GM21619 (cell line): ENCODE data around the gene ARHGEF17.
A peak's percentile ranks its signal among the peaks of the same experiment; 100 is the strongest.

Experiments
- ATAC-seq: cut with Tn5 transposase; IDR thresholded peaks from one replicate; pipeline ENCODE4 v1.9.1; 2021; ENCODE audit not compliant: unreplicated experiment

Gene ARHGEF17

GRCh38 chr11:73291196-73291595 is 16.9 kb upstream of the ARHGEF17 start:
- no peak for ATAC-seq

- ATAC-seq: no peak
Observed at GRCh38 chr11:73291781-73292524, 16.1 kb upstream of the ARHGEF17 start.

DNA sequence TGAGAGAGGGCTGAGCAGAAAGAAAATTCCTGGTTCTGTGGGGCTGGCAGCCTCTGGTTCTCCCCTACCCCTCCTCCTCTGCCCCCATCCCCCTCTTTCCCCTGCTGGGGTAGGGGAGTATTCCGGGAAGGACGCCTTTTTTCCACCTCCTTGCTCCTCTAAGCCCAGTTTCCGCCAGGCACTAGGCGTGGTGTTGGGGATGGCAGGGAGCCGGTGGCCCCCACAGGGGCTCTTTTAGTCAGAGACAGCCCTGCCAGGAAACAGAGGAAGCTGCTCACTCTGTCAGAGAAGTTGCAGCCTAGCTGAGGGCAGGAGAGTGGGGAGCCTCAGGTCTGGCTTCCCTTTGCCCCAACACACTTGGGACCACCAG is 15.6 kb upstream of the ARHGEF17 start:
- ATAC-seq: no peak

- no peak for ATAC-seq
Observed at GRCh38 chr11:73293356-73293936, 14.6 kb upstream of the ARHGEF17 start.

DNA sequence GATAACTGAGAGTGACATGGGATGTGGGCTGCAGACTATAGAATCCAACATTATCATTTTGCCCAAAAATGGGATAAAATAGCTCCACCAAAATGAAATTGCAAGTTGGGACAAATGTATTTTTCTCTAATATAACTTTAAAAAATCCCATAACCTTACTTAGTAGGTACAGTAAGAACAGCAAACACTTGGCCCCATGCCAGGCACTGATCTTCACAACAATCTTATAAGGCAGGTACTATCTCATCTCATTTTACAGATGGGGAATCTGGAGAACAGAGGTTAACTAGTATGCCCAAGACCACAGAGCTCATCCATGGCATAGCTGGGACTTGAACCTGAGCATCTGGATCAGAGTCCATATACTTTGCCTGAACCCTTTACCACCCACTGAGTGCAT is 13.5 kb upstream of the ARHGEF17 start:
- ATAC-seq: no peak

- ATAC-seq: no peak
Observed at GRCh38 chr11:73295241-73295995, 12.7 kb upstream of the ARHGEF17 start.

GRCh38 chr11:73295996-73296318 is 12.1 kb upstream of the ARHGEF17 start:
- ATAC-seq: no peak

GRCh38 chr11:73296501-73297230 is 11.4 kb upstream of the ARHGEF17 start:
- no peak for ATAC-seq

DNA sequence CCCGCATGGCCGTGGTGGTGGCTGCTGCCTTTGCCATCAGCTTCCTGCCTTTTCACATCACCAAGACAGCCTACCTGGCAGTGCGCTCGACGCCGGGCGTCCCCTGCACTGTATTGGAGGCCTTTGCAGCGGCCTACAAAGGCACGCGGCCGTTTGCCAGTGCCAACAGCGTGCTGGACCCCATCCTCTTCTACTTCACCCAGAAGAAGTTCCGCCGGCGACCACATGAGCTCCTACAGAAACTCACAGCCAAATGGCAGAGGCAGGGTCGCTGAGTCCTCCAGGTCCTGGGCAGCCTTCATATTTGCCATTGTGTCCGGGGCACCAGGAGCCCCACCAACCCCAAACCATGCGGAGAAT is 10.9 kb upstream of the ARHGEF17 start:
- no peak for ATAC-seq

- no peak for ATAC-seq
Observed at GRCh38 chr11:73297702-73298101, 10.4 kb upstream of the ARHGEF17 start.

DNA sequence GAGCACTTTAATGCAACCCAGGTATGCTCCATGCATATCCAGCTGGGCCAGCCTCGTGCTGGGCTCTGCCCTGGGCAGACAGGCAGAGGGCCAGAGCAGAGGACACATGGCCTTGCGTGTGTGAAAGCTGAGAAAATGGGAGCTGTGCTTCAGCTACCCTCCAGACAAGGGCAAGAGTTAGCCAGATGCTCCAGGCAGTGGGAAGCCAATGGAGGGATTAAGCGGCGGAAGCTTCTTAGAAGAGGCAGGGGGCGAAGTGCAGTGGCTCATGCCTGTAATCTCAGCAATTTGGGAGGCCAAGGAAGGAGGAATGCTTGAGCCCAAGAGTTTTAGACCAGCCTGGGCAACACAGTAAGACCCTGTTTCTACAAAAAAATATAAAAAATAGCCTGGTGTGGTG is 9.8 kb upstream of the ARHGEF17 start:
- ATAC-seq: no peak

DNA sequence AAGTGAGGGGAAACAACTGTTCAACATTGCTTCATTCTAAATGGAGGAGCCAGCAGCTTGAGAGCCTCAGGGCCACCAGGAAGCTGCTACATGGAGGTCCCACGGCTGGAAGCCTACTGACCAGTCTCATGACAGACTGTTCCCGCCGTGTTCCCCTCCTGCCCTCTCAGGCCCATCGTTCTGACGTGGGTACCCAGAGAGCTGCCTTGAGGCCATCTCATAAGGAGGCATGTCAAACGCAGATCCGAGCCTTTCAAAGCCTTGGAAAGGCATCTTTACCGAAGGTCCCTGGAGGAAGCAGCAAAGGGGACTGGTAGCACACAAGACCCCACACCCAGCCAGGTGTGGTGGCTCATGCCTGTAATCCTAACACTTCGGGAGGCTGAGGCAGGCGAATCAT is 8.3 kb upstream of the ARHGEF17 start:
- ATAC-seq: no peak

DNA sequence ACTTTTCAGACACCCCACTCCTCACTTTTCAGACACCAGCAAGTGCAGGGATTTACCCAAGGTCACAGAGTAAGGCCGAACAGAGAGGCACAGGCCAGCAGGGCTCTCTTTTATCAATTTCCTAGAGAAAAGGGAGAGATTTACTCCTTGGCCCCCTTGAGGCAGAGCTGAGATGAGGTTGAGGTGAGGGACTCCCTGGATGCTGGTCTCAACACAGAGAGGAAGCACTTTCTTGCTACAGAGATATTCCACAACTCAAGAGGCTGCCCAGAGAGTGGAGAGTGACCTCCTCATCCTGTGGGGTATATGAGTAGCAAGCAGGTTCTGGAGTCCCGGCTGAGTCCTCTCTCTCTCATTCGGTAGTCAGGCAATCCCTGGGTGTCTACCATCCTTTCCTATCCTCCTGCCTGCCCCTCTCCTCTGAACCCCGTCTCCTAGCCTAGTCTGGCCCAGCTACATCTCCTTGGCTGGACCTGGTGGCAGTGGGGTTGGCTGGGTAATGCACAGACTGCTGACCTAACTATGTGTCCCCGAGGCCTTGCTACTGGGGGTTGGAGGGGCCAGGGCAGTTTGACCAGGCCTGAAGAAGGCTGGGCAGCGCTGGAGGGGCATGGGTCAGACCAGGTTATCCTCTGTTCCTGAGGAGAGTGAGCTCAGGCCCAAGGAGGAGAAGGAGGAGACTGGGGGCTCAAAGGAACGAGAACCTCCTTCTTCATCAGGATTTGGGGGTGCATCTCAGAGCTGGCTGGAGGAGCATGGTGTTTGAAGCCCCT is 1.8 kb upstream of the ARHGEF17 start:
- ATAC-seq: no peak

DNA sequence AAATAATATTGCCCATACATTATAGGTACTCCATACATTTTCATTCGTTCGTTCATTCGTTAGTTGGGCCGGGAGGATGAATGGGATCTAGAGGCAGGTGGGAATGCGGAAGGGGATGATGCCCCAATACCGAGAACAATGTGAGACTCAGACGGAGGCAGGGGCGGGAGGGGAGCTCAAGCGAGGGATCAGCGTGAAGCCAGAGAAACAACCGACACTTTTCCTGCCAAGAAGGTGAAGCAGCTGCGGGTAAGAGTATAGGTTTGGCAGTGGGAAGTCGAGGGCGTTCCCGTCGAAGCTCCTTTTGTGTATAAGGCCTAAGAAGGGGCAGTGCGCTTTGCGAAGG is 1.1 kb upstream of the ARHGEF17 start:
- no peak for ATAC-seq

- ATAC-seq: peak; percentile 45
Observed at GRCh38 chr11:73307323-73308002, 613 bp upstream of the ARHGEF17 start.

DNA sequence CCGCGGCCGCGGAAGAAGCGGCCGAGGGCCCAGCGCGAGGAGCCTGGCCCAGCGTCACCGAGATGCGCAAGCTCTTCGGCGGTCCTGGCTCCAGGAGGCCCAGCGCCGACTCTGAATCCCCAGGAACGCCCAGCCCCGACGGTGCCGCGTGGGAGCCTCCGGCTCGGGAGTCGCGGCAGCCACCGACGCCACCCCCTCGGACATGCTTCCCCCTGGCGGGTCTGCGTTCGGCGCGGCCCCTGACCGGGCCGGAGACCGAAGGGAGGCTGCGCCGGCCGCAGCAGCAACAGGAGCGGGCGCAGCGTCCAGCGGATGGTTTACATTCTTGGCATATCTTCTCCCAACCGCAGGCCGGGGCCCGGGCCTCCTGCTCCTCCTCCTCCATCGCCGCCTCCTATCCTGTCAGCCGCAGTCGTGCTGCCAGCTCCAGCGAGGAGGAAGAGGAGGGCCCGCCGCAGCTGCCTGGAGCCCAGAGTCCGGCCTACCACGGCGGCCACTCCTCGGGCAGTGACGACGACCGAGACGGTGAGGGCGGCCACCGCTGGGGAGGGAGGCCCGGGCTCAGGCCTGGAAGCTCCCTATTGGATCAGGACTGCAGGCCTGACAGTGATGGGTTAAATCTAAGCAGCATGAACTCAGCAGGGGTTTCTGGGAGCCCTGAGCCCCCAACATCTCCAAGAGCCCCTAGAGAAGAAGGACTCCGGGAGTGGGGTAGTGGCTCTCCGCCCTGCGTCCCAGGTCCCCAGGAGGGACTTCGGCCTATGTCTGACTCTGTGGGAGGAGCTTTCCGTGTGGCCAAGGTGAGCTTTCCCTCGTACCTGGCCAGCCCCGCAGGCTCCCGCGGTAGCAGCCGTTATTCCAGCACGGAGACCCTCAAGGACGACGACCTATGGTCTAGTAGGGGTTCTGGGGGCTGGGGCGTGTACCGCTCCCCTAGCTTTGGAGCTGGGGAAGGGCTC is 1.2 kb downstream of the ARHGEF17 start:
- no peak for ATAC-seq

DNA sequence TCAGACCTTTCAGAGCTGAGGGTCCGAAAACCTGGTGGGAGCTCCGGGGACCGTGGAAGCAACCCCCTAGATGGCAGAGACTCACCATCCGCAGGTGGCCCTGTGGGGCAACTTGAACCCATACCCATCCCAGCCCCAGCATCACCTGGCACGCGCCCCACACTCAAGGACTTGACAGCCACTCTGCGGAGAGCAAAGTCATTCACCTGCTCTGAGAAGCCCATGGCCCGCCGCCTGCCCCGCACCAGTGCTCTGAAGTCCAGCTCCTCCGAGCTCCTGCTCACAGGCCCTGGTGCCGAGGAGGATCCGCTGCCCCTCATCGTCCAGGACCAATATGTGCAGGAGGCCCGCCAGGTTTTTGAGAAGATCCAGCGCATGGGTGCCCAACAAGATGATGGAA is 2.0 kb downstream of the ARHGEF17 start:
- no peak for ATAC-seq

DNA sequence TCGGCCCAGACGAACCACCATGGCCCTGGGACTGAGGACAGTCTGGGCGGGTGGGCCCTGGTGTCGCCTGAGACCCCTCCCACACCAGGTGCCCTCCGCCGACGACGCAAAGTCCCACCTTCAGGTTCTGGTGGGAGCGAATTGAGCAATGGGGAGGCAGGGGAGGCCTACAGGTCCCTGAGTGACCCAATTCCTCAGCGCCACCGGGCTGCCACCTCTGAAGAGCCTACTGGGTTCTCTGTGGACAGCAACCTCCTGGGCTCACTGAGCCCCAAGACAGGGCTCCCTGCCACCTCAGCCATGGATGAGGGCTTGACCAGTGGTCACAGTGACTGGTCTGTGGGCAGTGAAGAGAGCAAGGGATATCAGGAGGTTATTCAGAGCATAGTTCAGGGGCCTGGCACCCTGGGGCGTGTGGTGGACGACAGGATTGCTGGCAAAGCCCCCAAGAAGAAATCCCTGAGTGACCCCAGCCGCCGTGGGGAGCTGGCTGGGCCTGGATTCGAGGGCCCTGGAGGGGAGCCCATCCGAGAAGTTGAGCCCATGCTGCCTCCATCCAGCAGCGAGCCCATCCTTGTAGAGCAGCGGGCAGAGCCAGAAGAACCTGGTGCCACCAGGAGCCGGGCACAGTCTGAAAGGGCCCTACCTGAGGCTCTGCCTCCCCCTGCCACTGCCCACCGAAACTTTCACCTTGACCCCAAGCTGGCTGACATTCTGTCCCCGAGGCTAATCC is 2.8 kb downstream of the ARHGEF17 start:
- no peak for ATAC-seq

GRCh38 chr11:73311394-73311869 is 3.4 kb downstream of the ARHGEF17 start:
- ATAC-seq: no peak
